HG02623 (cell line): Measurements from ENCODE around the gene ZNF217.
"Not testable (repeated sequence)": the region's sequence is repeated elsewhere in the genome, so short reads cannot be mapped to it uniquely, and the experiment has no call there.

ENCODE experiments used
- ATAC-seq: cut with Tn5 transposase; IDR thresholded peaks from one replicate; pipeline ENCODE4 v1.9.1; 2021; ENCODE audit warnings: moderate library complexity; ENCODE audit not compliant: unreplicated experiment

Gene ZNF217

GRCh38 chr20:53534037-53534436 lies 59.6 kb downstream of the ZNF217 start:
- no peak for ATAC-seq

DNA sequence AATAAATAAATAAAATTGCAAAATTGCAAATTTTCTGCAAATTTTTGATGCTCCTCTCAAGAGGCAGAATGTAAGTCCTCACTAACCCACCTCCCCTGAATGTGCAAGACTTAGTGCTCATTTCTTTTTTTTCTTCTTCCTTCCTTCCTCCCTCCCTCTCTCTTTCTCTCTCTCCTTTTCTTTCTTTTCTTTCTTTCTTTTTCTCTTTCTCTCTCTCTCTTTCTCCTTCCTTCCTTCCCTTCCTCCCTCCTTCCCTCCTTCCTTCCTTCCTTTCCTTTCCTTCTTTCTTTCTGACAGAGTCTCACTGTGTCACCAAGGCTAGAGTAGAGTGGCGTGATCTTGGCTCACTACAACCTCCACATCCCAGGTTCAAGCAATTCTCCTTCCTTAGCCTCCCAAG lies 60.1 kb downstream of the ZNF217 start:
- no peak for ATAC-seq

DNA sequence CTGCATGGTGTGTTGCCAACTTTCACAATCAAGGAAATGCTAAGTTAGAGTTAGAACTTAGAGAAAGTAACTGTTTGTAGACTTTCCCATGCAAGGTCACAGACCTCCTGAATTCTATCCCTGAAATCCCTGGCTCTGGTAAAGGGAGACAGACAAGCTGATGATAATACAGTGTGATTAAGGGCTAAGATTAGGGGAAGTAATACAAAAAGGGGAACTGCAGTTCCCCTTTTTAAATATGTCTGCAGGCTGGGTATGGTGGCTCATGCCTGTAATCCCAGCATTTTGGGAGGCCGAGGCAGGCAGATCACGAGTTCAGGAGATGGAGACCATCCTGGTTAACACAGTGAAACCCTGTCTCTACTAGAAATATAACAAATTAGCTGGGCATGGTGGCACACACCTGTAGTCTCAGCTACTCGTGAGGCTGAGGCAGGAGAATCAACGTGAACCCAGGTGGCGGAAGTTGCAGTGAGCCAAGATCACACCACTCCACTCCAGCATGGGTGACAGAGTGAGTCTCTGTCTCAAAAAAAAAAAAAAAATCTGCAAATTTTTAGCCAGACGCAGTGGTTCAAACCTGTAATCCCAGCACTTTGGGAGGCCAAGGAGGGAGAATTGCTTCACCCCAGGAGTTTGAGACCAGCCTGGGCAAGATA lies 60.9 kb downstream of the ZNF217 start:
- not testable (repeated sequence) for ATAC-seq

DNA sequence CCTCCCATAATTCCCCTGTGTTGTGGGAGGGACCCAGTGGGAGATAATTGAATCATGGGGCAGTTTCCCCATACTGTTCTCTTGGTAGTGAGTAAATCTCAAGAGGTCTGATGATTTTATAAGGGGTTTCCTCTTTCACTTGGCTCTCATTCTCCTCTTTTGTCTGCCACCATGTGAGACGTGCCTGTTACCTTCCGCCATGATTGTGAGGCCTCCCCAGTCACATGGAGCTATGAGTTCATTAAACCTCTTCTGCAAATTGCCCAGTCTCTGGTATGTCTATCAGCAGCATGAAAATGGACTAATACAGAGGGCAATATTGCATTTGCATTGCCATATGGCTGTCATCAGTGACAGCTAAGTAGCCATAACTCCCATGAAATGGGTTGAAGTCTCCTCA lies 63.2 kb downstream of the ZNF217 start:
- no peak for ATAC-seq

DNA sequence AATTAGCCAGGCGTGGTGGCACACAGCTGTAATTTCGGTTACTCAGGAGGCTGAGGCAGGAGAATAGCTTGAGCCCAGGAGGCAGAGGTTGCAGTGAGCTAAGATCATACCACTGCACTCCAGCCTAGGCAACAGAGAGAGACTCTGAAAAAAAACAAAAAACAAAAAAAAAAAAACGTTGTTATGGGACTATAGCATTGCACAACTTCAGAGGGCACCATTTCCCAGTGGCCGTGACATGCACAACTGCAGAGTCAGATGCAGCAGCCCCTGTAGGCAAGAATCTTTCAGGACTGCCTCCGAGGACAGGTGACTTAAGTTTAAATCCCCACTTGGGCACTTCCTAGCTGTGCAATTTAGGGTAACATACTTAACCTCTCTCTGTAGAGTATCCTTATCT lies 64.0 kb downstream of the ZNF217 start:
- ATAC-seq, result no peak

DNA sequence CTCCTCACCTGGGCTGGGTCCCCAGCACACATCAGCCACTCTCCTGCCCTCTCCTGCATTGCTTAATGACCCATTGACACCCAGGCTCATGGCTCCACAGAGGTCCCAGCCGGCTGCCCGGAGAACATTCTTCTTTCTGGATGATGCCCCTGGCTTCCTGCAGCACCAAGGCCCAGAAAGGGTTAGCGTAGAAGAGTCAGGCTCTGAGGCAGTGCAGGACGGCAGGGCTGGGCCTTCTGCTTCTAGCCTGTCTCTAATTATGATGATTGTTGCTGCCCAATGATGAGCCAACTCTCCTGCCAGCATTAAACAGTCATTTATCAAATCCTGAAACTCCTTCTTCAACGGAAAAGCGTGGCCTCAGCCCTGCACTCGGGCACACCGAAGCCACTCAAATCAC lies 66.4 kb downstream of the ZNF217 start:
- no peak for ATAC-seq

DNA sequence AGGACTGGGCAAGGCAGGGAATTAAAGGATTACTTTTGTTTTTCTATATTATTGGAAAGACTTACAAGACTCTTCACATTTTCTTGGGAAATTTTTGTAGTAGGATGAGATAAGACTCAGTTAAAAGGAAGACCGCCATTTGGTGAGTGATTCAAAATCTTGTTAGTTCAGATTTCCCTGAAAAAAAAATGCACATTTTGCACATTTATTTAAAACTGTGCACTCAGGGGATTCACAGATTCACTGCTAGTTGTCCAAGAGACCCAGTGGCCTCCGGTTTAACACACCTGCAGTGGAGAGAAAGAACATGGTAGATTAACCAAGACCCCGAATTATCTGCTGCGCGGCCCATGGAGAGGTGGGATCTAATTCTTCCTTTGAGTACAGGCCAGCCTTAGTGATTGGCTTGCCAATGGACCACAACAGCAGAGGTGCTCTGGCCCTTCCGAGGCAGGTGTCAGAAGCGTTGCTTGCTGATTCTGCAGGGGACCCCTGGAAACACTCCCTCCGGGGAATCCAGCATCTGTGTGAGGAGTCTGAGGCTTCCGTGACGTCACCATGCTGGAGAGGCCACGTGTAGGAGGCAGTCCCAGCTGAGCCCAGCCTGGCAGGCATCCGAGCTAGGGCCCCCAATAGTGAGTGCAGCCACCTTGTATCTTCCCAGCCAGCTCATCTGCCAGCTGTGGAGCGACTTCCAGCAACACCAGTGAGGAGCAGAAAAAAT lies 68.9 kb downstream of the ZNF217 start:
- no peak for ATAC-seq

GRCh38 chr20:53523615-53524014 lies 70.0 kb downstream of the ZNF217 start:
- not testable (repeated sequence) for ATAC-seq

GRCh38 chr20:53522696-53523095 lies 70.9 kb downstream of the ZNF217 start:
- no peak for ATAC-seq

DNA sequence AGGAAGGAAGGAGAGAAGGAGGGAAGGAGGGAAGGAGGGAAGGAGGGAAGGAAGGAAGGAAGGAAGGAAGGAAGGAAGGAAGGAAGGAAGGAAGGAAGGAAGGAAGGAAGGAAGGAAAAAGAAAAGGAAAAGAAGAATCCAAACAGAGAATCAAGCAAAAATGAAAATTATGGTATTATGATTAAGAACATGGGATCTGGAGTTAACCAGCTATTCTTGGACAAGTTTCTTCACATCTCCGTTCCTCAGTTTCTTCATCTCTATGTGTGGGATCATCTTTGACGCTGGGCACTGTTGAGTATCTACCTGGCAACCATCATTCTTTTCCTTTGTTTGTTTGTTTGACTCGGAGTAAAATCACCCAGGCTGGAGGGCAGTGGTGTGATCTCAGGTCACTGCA lies 71.6 kb downstream of the ZNF217 start:
- ATAC-seq, result no peak

DNA sequence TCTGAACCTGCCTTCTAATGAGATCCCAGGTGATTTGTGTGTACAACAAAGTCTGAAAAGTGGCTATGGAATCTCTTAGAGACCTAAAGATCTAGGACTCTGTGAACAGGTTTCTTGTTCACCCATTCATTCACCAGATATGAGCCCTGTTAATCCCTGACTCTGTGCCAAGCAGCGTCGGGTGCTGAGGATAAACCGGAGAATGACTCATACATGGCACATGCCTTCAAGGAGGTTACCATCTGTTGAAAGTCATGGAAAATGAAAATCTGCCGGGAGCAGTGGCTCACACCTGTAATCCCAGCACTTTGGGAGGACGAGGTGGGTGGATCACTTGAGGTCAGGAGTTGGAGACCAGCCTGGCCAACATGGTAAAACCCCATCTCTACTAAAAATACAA lies 72.2 kb downstream of the ZNF217 start:
- ATAC-seq, result not testable (repeated sequence)

- ATAC-seq, result no peak
Measured at GRCh38 chr20:53517146-53517545, 76.5 kb downstream of the ZNF217 start.
